Thyroid gland (tissue), 4 donors: ENCODE measurements around the gene GPS1.

Source experiments
- POLR2A ChIP-seq, 2 donors: fragments of 450-650 bp; IDR thresholded peaks; one replicate each; pipeline ENCODE4 v1.6.1; 2017; ENCODE audit warnings: antibody characterized with exemption in 2 of 2, mild to moderate bottlenecking in 2 of 2, moderate library complexity in 1 of 2
- TF ChIP-seq, protein P1 (sequence below), 6 experiments: fragments of 200-600 bp in 3 of 6; fragments of 450-650 bp in 3 of 6; sonication (generic) in 3 of 6; IDR thresholded peaks; one replicate each; pipeline ENCODE4 v1.5.1; 2016 to 2019; ENCODE audit warnings: antibody characterized with exemption in 6 of 6, mild to moderate bottlenecking in 2 of 6, inconsistent platforms in 1 of 6, moderate library complexity in 1 of 6

DNA sequence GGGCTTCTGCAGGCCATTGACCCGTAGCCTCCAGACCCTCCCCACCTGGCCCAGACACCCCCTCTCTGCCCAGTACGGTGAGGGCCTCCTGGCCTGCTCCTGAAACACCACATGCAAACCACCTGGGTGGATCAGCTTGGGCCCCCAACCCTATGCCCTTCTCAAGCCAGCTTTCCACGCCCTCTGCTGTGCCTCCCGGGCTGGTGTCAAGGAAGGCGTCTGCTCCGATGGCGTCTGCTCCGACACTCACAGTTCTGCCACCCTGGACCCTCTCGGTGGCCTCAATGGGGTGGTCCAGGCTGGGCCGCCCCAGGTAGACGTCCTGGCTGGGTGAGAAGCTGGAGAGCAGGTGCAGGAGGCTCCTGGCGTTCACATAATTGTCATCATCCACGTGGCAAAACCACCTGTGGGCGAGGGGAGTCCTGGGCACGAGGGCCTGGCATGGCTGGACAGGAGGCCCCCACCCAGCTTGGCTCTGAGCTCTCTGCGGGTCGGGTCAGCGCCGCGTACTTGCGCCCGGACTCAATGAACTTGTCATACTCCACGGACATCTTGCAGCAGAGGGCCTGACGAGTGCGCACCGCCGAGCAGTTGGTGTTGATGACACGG, 1.4 kb upstream of the GPS1 start:
- TF ChIP-seq, protein P1, sequence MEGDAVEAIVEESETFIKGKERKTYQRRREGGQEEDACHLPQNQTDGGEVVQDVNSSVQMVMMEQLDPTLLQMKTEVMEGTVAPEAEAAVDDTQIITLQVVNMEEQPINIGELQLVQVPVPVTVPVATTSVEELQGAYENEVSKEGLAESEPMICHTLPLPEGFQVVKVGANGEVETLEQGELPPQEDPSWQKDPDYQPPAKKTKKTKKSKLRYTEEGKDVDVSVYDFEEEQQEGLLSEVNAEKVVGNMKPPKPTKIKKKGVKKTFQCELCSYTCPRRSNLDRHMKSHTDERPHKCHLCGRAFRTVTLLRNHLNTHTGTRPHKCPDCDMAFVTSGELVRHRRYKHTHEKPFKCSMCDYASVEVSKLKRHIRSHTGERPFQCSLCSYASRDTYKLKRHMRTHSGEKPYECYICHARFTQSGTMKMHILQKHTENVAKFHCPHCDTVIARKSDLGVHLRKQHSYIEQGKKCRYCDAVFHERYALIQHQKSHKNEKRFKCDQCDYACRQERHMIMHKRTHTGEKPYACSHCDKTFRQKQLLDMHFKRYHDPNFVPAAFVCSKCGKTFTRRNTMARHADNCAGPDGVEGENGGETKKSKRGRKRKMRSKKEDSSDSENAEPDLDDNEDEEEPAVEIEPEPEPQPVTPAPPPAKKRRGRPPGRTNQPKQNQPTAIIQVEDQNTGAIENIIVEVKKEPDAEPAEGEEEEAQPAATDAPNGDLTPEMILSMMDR (IDR thresholded peaks at IDR 0.05), result no peak
- no peak for TF ChIP-seq POLR2A (IDR thresholded peaks at IDR 0.05)
